Measurements from ENCODE around the gene PPM1M.

Gene PPM1M

GRCh38 chr3:52294320-52295150, 49.0 kb downstream of the PPM1M start:
- DNase-seq (ENCODE audit: low read depth in 1 of 2, low spot score in 1 of 2) = no peak

GRCh38 chr3:52295671-52296208, 50.2 kb downstream of the PPM1M start:
- no peak for DNase-seq (ENCODE audit: low read depth in 1 of 2, low spot score in 1 of 2)

- DNase-seq (ENCODE audit: low read depth in 1 of 2, low spot score in 1 of 2) = no peak
Measured at GRCh38 chr3:52297242-52298148, 51.9 kb downstream of the PPM1M start.

- no peak for DNase-seq (ENCODE audit: low read depth in 1 of 2, low spot score in 1 of 2)
Measured at GRCh38 chr3:52298149-52299098, 52.9 kb downstream of the PPM1M start.

GRCh38 chr3:52299247-52299878, 53.8 kb downstream of the PPM1M start:
- DNase-seq (ENCODE audit: low read depth in 1 of 2, low spot score in 1 of 2) = no peak

All from stimulated activated CD4-positive, alpha-beta T cell treated with anti-CD3 and anti-CD28 coated beads, Interleukin-15, amount 100 ng/mL, for 1 hour (primary cell).